Right lung (tissue), 5 donors: ENCODE data around the gene RBM28. TPM values are rescaled to one million over a fixed set of nuclear protein-coding genes. Genes with fewer than 3 reads are reported as not detected.

Source experiments
- DNase-seq, 2 donors: peaks; one replicate each; pipeline ENCODE4 v3.0.0-alpha.2; 2013
- polyA plus RNA-seq, 5 donors: library from polyadenylated mRNA; unstranded; fragments of 120-200 nt; gene quantifications; one replicate each; pipeline versions ENCODE4 v1.2.1 to v1.2.3, GENCODE V29; 2013; ENCODE audit warnings: inconsistent platforms in 1 of 5, low replicate concordance in 1 of 5; ENCODE audit not compliant: insufficient read length in 5 of 5, insufficient read depth in 1 of 5

The RBM28 gene
- polyA plus RNA-seq, 5 donors: 44.5 to 59.4 (median 57.6) TPM

DNA sequence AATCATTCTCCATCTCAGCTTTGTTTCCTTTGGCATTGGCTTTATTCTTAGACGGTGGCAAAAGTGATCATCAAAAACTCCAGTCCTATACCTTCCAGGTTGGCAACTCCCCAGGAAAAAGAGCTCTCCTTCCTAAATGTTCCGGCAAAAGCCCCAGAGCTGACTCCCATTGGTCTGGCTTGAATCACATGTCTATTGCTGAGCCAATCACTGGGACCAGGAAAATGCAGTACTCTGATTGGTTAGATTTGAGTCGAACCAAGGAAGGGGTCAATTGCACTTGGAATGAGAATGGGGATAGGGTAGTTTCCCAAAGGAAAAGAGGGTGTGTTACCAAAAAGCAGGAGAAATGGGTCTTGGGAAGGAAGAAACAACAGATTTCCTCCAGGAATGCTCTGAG is 80.3 kb downstream of the RBM28 start:
- DNase-seq: no peak

DNA sequence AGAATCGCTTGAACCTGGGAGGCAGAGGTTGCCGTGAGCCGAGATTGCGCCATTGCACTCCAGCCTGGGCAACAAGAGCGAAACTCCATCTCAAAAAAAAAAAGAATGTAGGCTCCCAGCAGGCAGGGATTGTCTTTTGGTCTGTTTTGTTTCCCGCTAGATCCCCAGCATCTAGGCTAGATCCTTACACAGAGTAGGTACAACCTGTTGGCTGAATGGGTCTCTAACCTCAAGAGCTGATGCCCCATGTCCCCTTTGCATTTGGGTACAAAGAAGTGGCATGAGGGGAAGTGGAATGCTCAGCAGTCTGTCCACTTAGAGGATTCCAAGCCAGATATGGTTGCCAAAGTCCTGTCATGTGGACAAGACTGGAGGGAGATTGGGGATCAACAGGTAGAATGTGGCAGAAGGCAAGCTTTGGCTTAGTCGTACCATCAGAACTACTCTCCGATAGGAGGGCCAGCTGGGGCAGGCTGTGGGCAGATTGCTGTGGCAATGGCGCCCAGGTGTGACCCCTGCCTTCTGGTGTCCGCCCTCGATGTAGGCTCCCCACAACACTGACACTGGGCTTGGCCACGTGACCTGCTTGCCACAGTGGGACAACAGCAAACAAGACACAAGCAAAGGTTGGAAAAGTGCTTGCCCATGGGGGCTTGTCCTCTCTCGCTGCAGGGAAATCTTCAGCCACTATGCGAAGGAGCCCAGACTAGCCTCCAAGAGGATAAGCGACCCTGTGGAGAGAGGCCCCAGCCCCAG is 81.3 kb downstream of the RBM28 start:
- no peak for DNase-seq

DNA sequence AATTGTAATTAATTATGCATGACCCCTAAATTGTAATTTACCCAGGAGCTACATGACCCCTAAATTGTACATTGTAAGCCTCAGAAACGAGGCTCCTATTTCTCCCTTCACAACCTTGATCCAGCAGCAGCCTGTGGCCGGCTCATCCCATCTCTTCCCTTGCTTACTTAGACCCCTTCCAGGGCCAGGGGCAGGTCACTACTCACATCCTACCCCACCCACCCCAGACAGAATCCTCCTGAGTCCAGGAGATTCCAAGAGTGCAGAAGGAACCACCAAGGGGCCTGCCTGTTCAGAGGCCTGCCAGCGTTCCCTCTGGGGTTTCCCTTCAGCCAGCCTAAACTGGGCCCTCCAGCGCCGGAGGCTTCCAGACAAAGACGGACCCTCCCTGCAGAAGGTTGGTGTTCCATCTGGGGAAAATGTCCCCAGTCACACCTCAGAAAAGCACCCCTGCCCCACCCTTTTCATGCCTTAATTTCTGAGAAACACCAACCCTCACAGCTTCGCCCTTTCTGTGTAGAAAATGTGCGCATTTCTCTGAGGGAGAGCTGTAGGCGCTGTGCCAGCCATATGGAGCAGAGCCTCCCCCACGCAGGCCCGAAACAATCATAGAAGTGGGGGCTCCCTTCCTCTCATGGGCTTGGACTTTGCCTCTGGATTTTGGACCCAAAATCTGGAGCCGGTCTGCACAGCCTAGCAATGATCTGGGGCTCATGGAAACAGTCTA is 83.5 kb downstream of the RBM28 start:
- DNase-seq: no peak

DNA sequence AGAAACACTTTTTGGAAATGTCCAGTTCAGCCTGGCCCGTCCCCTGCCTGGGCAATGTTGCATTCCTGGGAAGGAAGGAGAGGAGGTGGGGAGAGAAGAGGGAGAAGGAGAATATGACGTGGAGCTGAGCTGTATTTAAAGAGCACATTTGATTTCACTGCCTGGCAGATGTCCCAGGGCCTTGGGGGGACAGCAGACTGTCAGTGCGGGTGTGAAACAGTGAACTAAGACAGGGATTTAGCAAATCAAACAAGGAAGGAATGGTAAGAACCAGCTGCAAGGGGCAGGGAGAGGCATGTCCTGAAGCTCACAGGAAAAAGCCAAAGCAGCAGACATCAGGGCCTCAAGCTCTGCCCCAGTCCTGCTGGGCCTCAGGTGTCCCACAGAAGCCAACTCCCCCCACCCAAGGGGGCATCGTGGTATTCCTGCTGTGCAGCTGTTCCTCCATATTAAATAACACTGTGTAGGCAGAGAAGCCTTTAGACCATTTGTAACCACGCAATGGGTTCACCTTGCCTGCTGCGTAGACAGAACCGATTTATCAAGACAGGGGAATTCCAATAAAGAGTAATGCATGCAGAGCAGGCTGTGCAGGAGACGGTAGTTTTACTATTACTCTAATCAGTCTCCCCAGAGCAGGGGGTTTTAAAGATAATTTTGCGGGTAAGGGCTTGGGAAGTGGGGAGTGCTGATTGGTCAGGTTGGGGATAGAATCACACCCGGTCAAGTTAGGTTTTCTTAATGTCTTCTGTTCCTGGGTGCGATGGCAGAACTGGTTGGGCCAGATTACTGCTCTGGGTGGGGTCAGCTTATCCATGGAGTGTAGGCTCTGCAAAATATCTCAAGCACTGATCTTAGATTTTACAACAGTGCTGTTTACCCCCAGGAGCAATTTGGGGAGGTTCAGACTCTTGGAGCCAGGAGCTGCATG is 84.3 kb downstream of the RBM28 start:
- DNase-seq: peak in 1 of 2 donors; percentile 10

DNA sequence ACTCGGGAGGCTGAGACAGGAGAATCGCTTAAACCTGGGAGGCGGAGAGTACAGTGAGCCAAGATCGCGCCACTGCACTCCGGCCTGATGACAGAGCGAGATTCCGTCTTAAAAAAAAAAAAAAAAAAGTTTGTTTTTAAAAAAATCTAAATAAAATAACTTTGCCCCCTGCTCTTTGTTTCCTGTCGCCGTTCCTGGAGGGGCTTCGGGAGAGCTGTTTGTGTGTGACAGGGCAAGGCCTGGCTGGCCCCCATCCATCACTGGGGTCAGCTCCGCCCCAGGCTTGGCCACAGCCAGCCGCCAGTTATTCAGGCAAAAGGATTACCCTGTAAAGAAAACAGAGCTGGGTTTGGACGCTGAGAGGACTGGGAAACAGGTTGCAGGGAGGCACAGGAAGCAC is 86.2 kb downstream of the RBM28 start:
- DNase-seq: no peak

DNA sequence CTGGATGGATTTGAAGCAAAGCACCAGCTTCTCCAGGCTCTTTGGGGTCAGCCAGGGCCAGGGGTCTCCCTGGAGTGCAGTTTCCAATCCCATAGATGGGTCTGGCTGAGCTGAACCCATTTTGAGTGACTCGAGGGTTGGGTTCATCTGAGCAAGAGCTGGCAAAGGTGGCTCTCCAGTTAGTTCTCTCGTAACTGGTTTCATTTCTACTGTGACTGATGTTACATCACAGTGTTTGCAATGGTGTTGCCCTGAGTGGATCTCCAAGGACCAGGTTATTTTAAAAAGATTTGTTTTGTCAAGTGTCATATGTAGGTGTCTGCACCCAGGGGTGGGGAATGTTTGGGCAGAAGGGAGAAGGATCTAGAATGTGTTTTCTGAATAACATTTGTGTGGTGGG is 88.4 kb downstream of the RBM28 start:
- DNase-seq: no peak

DNA sequence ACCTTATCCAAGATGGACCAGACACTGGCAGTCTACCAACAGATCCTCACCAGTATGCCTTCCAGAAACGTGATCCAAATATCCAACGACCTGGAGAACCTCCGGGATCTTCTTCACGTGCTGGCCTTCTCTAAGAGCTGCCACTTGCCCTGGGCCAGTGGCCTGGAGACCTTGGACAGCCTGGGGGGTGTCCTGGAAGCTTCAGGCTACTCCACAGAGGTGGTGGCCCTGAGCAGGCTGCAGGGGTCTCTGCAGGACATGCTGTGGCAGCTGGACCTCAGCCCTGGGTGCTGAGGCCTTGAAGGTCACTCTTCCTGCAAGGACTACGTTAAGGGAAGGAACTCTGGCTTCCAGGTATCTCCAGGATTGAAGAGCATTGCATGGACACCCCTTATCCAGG is 89.2 kb downstream of the RBM28 start:
- no peak for DNase-seq

DNA sequence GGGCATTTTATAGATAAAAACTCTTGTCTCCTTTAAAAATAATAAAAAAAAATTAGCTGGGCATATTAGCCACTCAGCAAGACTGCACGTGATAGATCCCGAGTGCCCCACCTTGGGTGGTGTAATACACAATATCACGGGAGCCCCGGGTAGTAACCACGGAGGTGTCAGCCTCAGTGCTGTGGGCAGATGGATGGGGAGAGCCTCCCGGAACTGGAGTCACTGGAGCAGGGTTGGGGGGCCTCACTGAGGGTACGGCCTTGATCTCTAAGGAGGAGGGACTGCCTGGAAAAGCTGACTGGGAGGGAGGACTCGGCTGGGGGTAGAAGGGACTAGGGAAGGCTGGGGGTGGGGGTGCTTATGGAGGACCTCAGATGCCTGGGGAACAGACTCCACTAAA is 90.0 kb downstream of the RBM28 start:
- no peak for DNase-seq

DNA sequence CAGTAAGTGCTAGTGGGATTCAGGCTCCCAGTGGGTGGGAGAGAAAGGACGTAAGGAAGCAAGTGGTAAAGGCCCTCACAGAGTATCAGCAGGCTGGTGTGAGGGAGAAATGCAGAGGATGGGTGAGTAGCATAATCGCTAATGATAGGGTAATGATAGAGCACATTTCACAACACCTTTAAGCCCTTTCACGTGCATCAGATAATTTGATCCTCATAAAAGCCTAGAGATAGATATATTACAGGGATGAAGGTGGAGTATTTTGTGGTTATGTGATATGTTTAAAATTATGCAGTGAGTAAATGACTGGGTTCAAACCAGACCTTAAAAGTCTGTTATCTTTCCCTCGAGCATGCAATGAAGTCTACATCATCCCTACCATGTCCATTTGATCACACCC is 92.4 kb downstream of the RBM28 start:
- DNase-seq: no peak

Other genes starting within 250 kb of the RBM28 start
- gene LEP, start 102.6 kb downstream of the RBM28 start, polyA plus RNA-seq: under 1 TPM in 4 of 5 donors, not detected in 1; 0.04 to 0.07 (median 0.06) TPM
- gene PRRT4, start 17.8 kb upstream of the RBM28 start, polyA plus RNA-seq: 1 to 10 TPM; 1.8 to 5.8 (median 2.9) TPM
- 10 to 100 TPM; 32.9 to 48.1 (median 37.4) TPM for gene IMPDH1, start 66.1 kb upstream of the RBM28 start, polyA plus RNA-seq
- 10 to 100 TPM; 26.6 to 34.8 (median 32.8) TPM for gene HILPDA, start 112.0 kb upstream of the RBM28 start, polyA plus RNA-seq
- gene METTL2B, start 132.8 kb upstream of the RBM28 start, polyA plus RNA-seq: 10 to 100 TPM; 24.7 to 32.4 (median 28.4) TPM